ENCODE results near the gene RAB6C. TPM values are rescaled to one million over a fixed set of nuclear protein-coding genes. Genes with fewer than 3 reads are reported as not detected.

The RAB6C gene
- total RNA-seq, 1 donor, result 0.10 TPM

Other genes starting within 250 kb of the RAB6C start
- not detected for gene POTEF, start 149.6 kb downstream of the RAB6C start, total RNA-seq
- gene CCDC74B, start 165.4 kb downstream of the RAB6C start, total RNA-seq, result 0.10 TPM
- 34.6 TPM for gene SMPD4, start 201.9 kb downstream of the RAB6C start, total RNA-seq
- 73.1 TPM for gene MZT2B, start 202.6 kb downstream of the RAB6C start, total RNA-seq
- not detected for gene TUBA3E, start 218.8 kb downstream of the RAB6C start, total RNA-seq